ENCODE results near the gene KRTAP11-1.

Gene KRTAP11-1

GRCh38 chr21:30881480-30881879 is at the start of gene KRTAP11-1:
Gene KRTAP11-1, minus strand, starts transcription at chr21:30881580. Its CDS starts 56 bp downstream, at chr21:30881524.
- H3K36me3 ChIP-seq (ENCODE audit: insufficient read depth, low read depth, low read length) = no peaks in the 10 kb centered on the region
- no peak within 1 kb of the TSS for H3K4me3 ChIP-seq (ENCODE audit: low read length)
- H3K4me1 ChIP-seq (ENCODE audit: insufficient read depth, low read length) = no peaks in the 10 kb centered on the region
- no peaks in the 10 kb centered on the region for H3K9me3 ChIP-seq (ENCODE audit: insufficient read depth, low read depth, low read length)
- H3K27ac ChIP-seq (ENCODE audit: low read length) = no peak within 1 kb of the TSS
- no peak within 1 kb of the TSS for H3K9ac ChIP-seq (ENCODE audit: low read depth, low read length)
- no peaks in the 10 kb centered on the region for H3K27me3 ChIP-seq (ENCODE audit: insufficient read depth, low read length)

- no peaks in the 10 kb centered on the region for H3K9me3 ChIP-seq (ENCODE audit: insufficient read depth, low read depth, low read length)
- no peaks in the 10 kb centered on the region for H3K36me3 ChIP-seq (ENCODE audit: insufficient read depth, low read depth, low read length)
Observed at GRCh38 chr21:30924146-30924700, 42.8 kb upstream of the KRTAP11-1 start.

GRCh38 chr21:30921129-30921528 is 39.7 kb upstream of the KRTAP11-1 start:
- no peaks in the 10 kb centered on the region for H3K9me3 ChIP-seq (ENCODE audit: insufficient read depth, low read depth, low read length)
- H3K4me3 ChIP-seq (ENCODE audit: low read length) = no peak overlapping the region
- no peak overlapping the region for H3K27ac ChIP-seq (ENCODE audit: low read length)
- no peak overlapping the region for H3K9ac ChIP-seq (ENCODE audit: low read depth, low read length)
- H3K27me3 ChIP-seq (ENCODE audit: insufficient read depth, low read length) = no peaks in the 10 kb centered on the region
- H3K36me3 ChIP-seq (ENCODE audit: insufficient read depth, low read depth, low read length) = no peaks in the 10 kb centered on the region
- no peaks in the 10 kb centered on the region for H3K4me1 ChIP-seq (ENCODE audit: insufficient read depth, low read length)

More at GRCh38 chr21:30924146-30924700, 42.8 kb upstream of the KRTAP11-1 start:
- Histone ChIP-seq H3K9ac (ENCODE audit: low read depth, low read length) (no peak overlapping the region), H3K27ac (ENCODE audit: low read length) (no peak overlapping the region), H3K4me1 (ENCODE audit: insufficient read depth, low read length) (no peaks in the 10 kb centered on the region), H3K4me3 (ENCODE audit: low read length) (no peak overlapping the region), H3K27me3 (ENCODE audit: insufficient read depth, low read length) (no peaks in the 10 kb centered on the region)

GRCh38 chr21:30917557-30917956 is 36.2 kb upstream of the KRTAP11-1 start:
- Histone ChIP-seq H3K27ac (ENCODE audit: low read length) (no peak overlapping the region), H3K4me1 (ENCODE audit: insufficient read depth, low read length) (no peaks in the 10 kb centered on the region), H3K9me3 (ENCODE audit: insufficient read depth, low read depth, low read length) (no peaks in the 10 kb centered on the region), H3K36me3 (ENCODE audit: insufficient read depth, low read depth, low read length) (no peaks in the 10 kb centered on the region), H3K27me3 (ENCODE audit: insufficient read depth, low read length) (no peaks in the 10 kb centered on the region), H3K4me3 (ENCODE audit: low read length) (no peak overlapping the region), H3K9ac (ENCODE audit: low read depth, low read length) (no peak overlapping the region)

- H3K9ac ChIP-seq (ENCODE audit: low read depth, low read length) = no peak overlapping the region
- H3K36me3 ChIP-seq (ENCODE audit: insufficient read depth, low read depth, low read length) = no peaks in the 10 kb centered on the region
- no peaks in the 10 kb centered on the region for H3K27me3 ChIP-seq (ENCODE audit: insufficient read depth, low read length)
- H3K9me3 ChIP-seq (ENCODE audit: insufficient read depth, low read depth, low read length) = no peaks in the 10 kb centered on the region
- H3K4me1 ChIP-seq (ENCODE audit: insufficient read depth, low read length) = peaks cover 8% of the 10 kb centered on the region
- H3K27ac ChIP-seq (ENCODE audit: low read length) = no peak overlapping the region
- no peak overlapping the region for H3K4me3 ChIP-seq (ENCODE audit: low read length)
Observed at GRCh38 chr21:30900881-30901280, 19.5 kb upstream of the KRTAP11-1 start.

GRCh38 chr21:30882866-30883597 is 1.7 kb upstream of the KRTAP11-1 start:
- Histone ChIP-seq H3K27ac (ENCODE audit: low read length) (no peak overlapping the region), H3K9ac (ENCODE audit: low read depth, low read length) (no peak overlapping the region), H3K4me1 (ENCODE audit: insufficient read depth, low read length) (no peaks in the 10 kb centered on the region), H3K27me3 (ENCODE audit: insufficient read depth, low read length) (no peaks in the 10 kb centered on the region), H3K4me3 (ENCODE audit: low read length) (no peak overlapping the region), H3K36me3 (ENCODE audit: insufficient read depth, low read depth, low read length) (no peaks in the 10 kb centered on the region), H3K9me3 (ENCODE audit: insufficient read depth, low read depth, low read length) (no peaks in the 10 kb centered on the region)

GRCh38 chr21:30880914-30881313 is 466 bp downstream of the KRTAP11-1 start:
- H3K9me3 ChIP-seq (ENCODE audit: insufficient read depth, low read depth, low read length) = no peaks in the 10 kb centered on the region
- no peaks in the 10 kb centered on the region for H3K27me3 ChIP-seq (ENCODE audit: insufficient read depth, low read length)
- H3K9ac ChIP-seq (ENCODE audit: low read depth, low read length) = no peak overlapping the region
- no peaks in the 10 kb centered on the region for H3K36me3 ChIP-seq (ENCODE audit: insufficient read depth, low read depth, low read length)
- H3K4me1 ChIP-seq (ENCODE audit: insufficient read depth, low read length) = no peaks in the 10 kb centered on the region
- H3K27ac ChIP-seq (ENCODE audit: low read length) = no peak overlapping the region
- no peak overlapping the region for H3K4me3 ChIP-seq (ENCODE audit: low read length)

- H3K27me3 ChIP-seq (ENCODE audit: insufficient read depth, low read length) = no peaks in the 10 kb centered on the region
- H3K9me3 ChIP-seq (ENCODE audit: insufficient read depth, low read depth, low read length) = no peaks in the 10 kb centered on the region
- H3K27ac ChIP-seq (ENCODE audit: low read length) = no peak overlapping the region
- no peaks in the 10 kb centered on the region for H3K36me3 ChIP-seq (ENCODE audit: insufficient read depth, low read depth, low read length)
- H3K9ac ChIP-seq (ENCODE audit: low read depth, low read length) = no peak overlapping the region
- no peak overlapping the region for H3K4me3 ChIP-seq (ENCODE audit: low read length)
- H3K4me1 ChIP-seq (ENCODE audit: insufficient read depth, low read length) = no peaks in the 10 kb centered on the region
Observed at GRCh38 chr21:30874526-30874925, 6.9 kb downstream of the KRTAP11-1 start.

GRCh38 chr21:30847627-30848500 is 33.5 kb downstream of the KRTAP11-1 start:
- no peaks in the 10 kb centered on the region for H3K9me3 ChIP-seq (ENCODE audit: insufficient read depth, low read depth, low read length)
- H3K27ac ChIP-seq (ENCODE audit: low read length) = no peak overlapping the region
- no peaks in the 10 kb centered on the region for H3K27me3 ChIP-seq (ENCODE audit: insufficient read depth, low read length)
- H3K4me3 ChIP-seq (ENCODE audit: low read length) = no peak overlapping the region
- no peak overlapping the region for H3K9ac ChIP-seq (ENCODE audit: low read depth, low read length)
- no peaks in the 10 kb centered on the region; the same call in 1 of the 2 replicates for H3K4me1 ChIP-seq (ENCODE audit: insufficient read depth, low read length)
- no peaks in the 10 kb centered on the region for H3K36me3 ChIP-seq (ENCODE audit: insufficient read depth, low read depth, low read length)

GRCh38 chr21:30842990-30843389 is 38.4 kb downstream of the KRTAP11-1 start:
- Histone ChIP-seq H3K9ac (ENCODE audit: low read depth, low read length) (no peak overlapping the region), H3K4me1 (ENCODE audit: insufficient read depth, low read length) (no peaks in the 10 kb centered on the region), H3K36me3 (ENCODE audit: insufficient read depth, low read depth, low read length) (no peaks in the 10 kb centered on the region), H3K27me3 (ENCODE audit: insufficient read depth, low read length) (no peaks in the 10 kb centered on the region), H3K4me3 (ENCODE audit: low read length) (no peak overlapping the region), H3K27ac (ENCODE audit: low read length) (no peak overlapping the region), H3K9me3 (ENCODE audit: insufficient read depth, low read depth, low read length) (no peaks in the 10 kb centered on the region)

- no peaks in the 10 kb centered on the region for H3K4me1 ChIP-seq (ENCODE audit: insufficient read depth, low read length)
- H3K27ac ChIP-seq (ENCODE audit: low read length) = no peak overlapping the region
- H3K9ac ChIP-seq (ENCODE audit: low read depth, low read length) = no peak overlapping the region
- H3K27me3 ChIP-seq (ENCODE audit: insufficient read depth, low read length) = no peaks in the 10 kb centered on the region
- no peaks in the 10 kb centered on the region for H3K36me3 ChIP-seq (ENCODE audit: insufficient read depth, low read depth, low read length)
- no peak overlapping the region for H3K4me3 ChIP-seq (ENCODE audit: low read length)
- no peaks in the 10 kb centered on the region for H3K9me3 ChIP-seq (ENCODE audit: insufficient read depth, low read depth, low read length)
Observed at GRCh38 chr21:30839304-30839703, 42.1 kb downstream of the KRTAP11-1 start.
